C4-2B (cell line): ENCODE results near the gene ADIPOR2.

Experiments used
- CTCF ChIP-seq: fragments of 450-650 bp; conservative IDR thresholded peaks from 2 replicates; pipeline ENCODE4 v1.5.1; 2017; ENCODE audit warnings: mild to moderate bottlenecking
- ZFX ChIP-seq: fragments of 450-650 bp; IDR thresholded peaks from 2 replicates; pipeline ENCODE4 v1.6.1; 2017

GRCh38 chr12:1690578-1691122 is at the start of gene ADIPOR2:
- no peak for TF ChIP-seq CTCF
- no peak for TF ChIP-seq ZFX
